ENCODE measurements around the gene LANCL1.

The LANCL1 gene

DNA sequence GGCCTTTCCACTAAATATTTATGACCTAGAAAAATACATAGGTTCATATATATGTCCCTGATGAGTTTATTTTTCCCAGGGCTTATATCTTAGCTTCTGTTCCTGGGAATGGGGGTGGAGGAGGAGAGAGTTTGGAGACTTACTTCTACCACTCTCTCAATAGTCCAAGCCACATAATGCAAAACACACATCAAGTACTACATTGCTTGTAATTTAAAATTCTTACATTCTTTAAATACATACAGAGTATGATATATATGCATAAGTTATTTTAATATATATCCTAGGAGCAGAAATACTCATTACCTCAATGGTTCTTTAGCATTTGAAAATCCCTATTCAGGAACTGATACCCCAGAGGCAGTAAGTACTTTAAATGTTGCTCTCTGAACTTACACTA, 88.4 kb downstream of the LANCL1 start:
- no peak for DNase-seq

DNA sequence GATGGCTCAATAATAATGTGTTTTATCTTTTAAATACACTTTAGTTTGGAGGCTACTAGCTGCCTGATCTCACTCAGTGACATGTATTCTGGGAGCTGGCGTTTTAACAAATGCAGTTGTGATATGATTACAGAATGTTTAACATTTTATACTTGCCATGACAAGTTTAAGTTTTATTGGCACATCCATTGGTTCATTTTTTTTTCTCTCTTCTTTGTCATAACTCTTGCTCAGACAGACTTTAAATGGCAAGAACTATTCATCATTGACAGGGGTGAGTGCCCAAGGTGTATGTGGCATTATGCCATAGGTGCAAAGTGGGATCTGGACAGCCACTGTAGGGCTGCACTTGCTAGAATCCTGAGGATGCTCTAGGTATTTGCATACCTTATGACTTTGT, 89.5 kb downstream of the LANCL1 start:
- no peak for DNase-seq
